ENCODE measurements around the gene KCNQ4. TPM values are rescaled to one million over a fixed set of nuclear protein-coding genes. Genes with fewer than 3 reads are reported as not detected.

The KCNQ4 gene
- total and polyA plus RNA-seq, 2 donors (not counting 1 experiment from before 2014, with no cell fraction given) = 0.16 to 0.20 TPM

GRCh38 chr1:40848530-40849189 is 65.1 kb downstream of the KCNQ4 start:
- no peak overlapping the region for H3K27ac Mint-ChIP-seq
- peaks cover 8% of the 10 kb centered on the region for H3K27me3 Mint-ChIP-seq
- H3K9me3 ChIP-seq (ENCODE audit: control extremely low read depth in 1 of 3, control insufficient read depth in 2 of 3, insufficient read depth in 1 of 3, low read length in 2 of 3) = no peaks in the 10 kb centered on the region
- ChIA-PET CTCF (interaction anchor here (0.8 to 8.7 kb wide), 13 partner anchors 12 to 317 kb away, joined by 3 to 193 read pairs (median 8); partner anchors contain the start of gene ZNF684), POLR2A (no interaction called here)
- H3K4me3 Mint-ChIP-seq = no peak overlapping the region
- H3K9ac ChIP-seq (ENCODE audit: low read length) = no peak overlapping the region
- H2AFZ ChIP-seq (ENCODE audit: insufficient read depth, low read depth, low read length, poor library complexity, severe bottlenecking) = no peak overlapping the region
- no peaks in the 10 kb centered on the region for H3K79me2 ChIP-seq (ENCODE audit: control insufficient read depth, insufficient read depth, low read length)
- DNase-seq (no peak), ATAC-seq (ENCODE audit: low read depth) (no peak)
- H3K4me2 ChIP-seq (replicated peaks; ENCODE audit: low read depth, low read length, poor library complexity, severe bottlenecking) = no peak overlapping the region
- H3K4me1 Mint-ChIP-seq = peaks cover 15% of the 10 kb centered on the region
- intact Hi-C loops (cut with micrococcal nuclease) = loop anchor here (10.0 kb wide), 1 partner anchor 314 kb away; the partner anchor contains the start of gene ZNF684
- H3K9me3 Mint-ChIP-seq (ENCODE audit: insufficient read depth) = no peaks in the 10 kb centered on the region
- WGBS (ENCODE audit: insufficient coverage) = 92% methylated on average over 5 of the region's 6 CpGs
- no peaks in the 10 kb centered on the region for H3K36me3 ChIP-seq (replicated peaks in 1 of 2; ENCODE audit: control extremely low read depth in 1 of 2, control insufficient read depth in 1 of 2, extremely low read depth in 1 of 2, insufficient read depth in 2 of 2, low read length in 1 of 2)
- H3K27ac ChIP-seq (ENCODE audit: low read length in 2 of 2) = no peak overlapping the region
- H3K4me1 ChIP-seq (ENCODE audit: control insufficient read depth in 2 of 2, insufficient read depth in 2 of 2, low read length in 2 of 2) = peaks cover 8% of the 10 kb centered on the region in 2 donors
- no peaks in the 10 kb centered on the region for H4K20me1 ChIP-seq (ENCODE audit: control insufficient read depth, insufficient read depth, low read length, poor library complexity, severe bottlenecking)
- no peaks in the 10 kb centered on the region for H3K27me3 ChIP-seq (replicated peaks in 1 of 4; ENCODE audit: control extremely low read depth in 1 of 4, control insufficient read depth in 3 of 4, insufficient read depth in 4 of 4, low read length in 3 of 4)
- no peak for TF ChIP-seq EZH2 (IDR thresholded peaks at IDR 0.05; ENCODE audit: borderline replicate concordance, insufficient read depth, low read depth, low read length, poor library complexity, severe bottlenecking)
- TF ChIP-seq CTCF (IDR thresholded peaks at IDR 0.05) = no peak
- H3K4me3 ChIP-seq (ENCODE audit: control extremely low read depth in 1 of 5, extremely low read depth in 1 of 5, insufficient read depth in 1 of 5, low read depth in 2 of 5, low read length in 4 of 5) = no peak overlapping the region

Data from B cell (primary cell).